T-helper 2 cell treated with Interferon-gamma antibody and Interleukin-4, amounts not matched to agents 5 μg/mL and 100 μg/mL, for 36 hours (primary cell): ENCODE measurements around the gene TFEC.
"Not testable (repeated sequence)": the region's sequence is repeated elsewhere in the genome, so short reads cannot be mapped to it uniquely, and the experiment has no call there.

ENCODE experiments used
- DNase-seq: peaks from one replicate; pipeline ENCODE4 v3.0.0; 2021; ENCODE audit warnings: low spot score
- H3K27ac Mint-ChIP-seq: one replicate; pipeline ENCODE4 v1.8.0; 2021; ENCODE audit warnings: mild to moderate bottlenecking, mixed read lengths
- H3K27me3 Mint-ChIP-seq: one replicate; pipeline ENCODE4 v1.8.0; 2021; ENCODE audit warnings: low read depth, mixed read lengths
- H3K36me3 Mint-ChIP-seq: one replicate; pipeline ENCODE4 v1.8.0; 2021; ENCODE audit warnings: low read depth, mixed read lengths
- H3K4me1 Mint-ChIP-seq: one replicate; pipeline ENCODE4 v1.8.0; 2021; ENCODE audit warnings: low read depth, mixed read lengths
- H3K4me3 Mint-ChIP-seq: one replicate; pipeline ENCODE4 v1.8.0; 2022; ENCODE audit warnings: mild to moderate bottlenecking, moderate library complexity, mixed read lengths
- H3K9me3 Mint-ChIP-seq: one replicate; pipeline ENCODE4 v1.8.0; 2021; ENCODE audit warnings: mixed read lengths

TFEC gene

GRCh38 chr7:116030651-116031276, at the start of gene TFEC:
Gene TFEC (minus strand): TSS chr7:116030763. CDS start chr7:115984441, 46,322 bp downstream.
- Mint-ChIP-seq H3K4me3 (no peak within 1 kb of the TSS), H3K9me3 (no peaks in the 10 kb centered on the region), H3K27me3 (peaks cover 10% of the 10 kb centered on the region), H3K27ac (no peak within 1 kb of the TSS), H3K36me3 (no peaks in the 10 kb centered on the region), H3K4me1 (peaks cover 3% of the 10 kb centered on the region)
- DNase-seq: no peak

- no peak for DNase-seq
- Mint-ChIP-seq H3K4me3 (no peak overlapping the region), H3K36me3 (no peaks in the 10 kb centered on the region), H3K9me3 (no peaks in the 10 kb centered on the region), H3K27ac (no peak overlapping the region), H3K27me3 (no peaks in the 10 kb centered on the region), H3K4me1 (no peaks in the 10 kb centered on the region)
Measured at GRCh38 chr7:116075351-116076145, 45.0 kb upstream of the TFEC start.

GRCh38 chr7:116071629-116072028, 41.1 kb upstream of the TFEC start:
- no peak for DNase-seq
- no peaks in the 10 kb centered on the region for H3K4me1 Mint-ChIP-seq
- H3K4me3 Mint-ChIP-seq: no peak overlapping the region
- no peaks in the 10 kb centered on the region for H3K27me3 Mint-ChIP-seq
- no peaks in the 10 kb centered on the region for H3K9me3 Mint-ChIP-seq
- no peaks in the 10 kb centered on the region for H3K36me3 Mint-ChIP-seq
- H3K27ac Mint-ChIP-seq: no peak overlapping the region

DNA sequence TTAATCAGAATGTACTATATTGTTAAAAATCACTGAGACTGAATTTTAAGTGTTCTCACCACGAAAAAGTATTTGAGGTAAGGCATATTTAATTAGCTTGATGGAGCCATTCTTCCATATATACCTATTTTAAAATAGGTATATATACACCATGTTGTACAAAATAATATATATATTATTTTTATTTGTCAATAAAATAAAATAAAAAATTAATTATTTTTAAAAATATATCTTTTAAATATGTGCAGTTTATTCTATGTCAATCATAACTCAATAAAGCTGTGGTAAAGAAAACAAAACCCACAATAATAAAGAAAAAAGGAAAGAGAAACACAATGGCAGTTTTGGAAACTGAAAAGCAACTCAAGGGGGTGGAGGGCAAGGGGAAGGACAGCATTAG, 33.6 kb upstream of the TFEC start:
- Mint-ChIP-seq H3K9me3 (no peaks in the 10 kb centered on the region), H3K27me3 (no peaks in the 10 kb centered on the region), H3K36me3 (no peaks in the 10 kb centered on the region), H3K27ac (no peak overlapping the region), H3K4me1 (no peaks in the 10 kb centered on the region), H3K4me3 (no peak overlapping the region)
- DNase-seq: no peak

DNA sequence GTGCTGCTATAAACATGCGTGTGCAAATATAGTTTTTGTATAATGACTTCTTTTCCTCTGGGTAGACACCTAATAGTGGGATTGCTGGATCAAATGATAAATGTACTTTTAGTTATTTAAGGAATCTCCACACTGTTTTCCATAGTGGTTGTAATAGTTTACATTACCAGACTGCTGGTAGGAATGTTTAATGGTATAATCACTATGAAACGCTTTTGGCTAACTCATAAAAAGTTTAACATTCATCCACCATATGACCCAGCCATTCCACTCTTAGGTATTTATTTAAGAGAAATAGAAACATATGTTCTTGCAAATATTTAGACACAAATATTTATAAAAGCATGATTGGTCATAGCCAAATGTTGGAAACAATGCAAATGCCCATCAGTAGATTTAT, 32.1 kb upstream of the TFEC start:
- no peak for DNase-seq
- H3K27me3 Mint-ChIP-seq: no peaks in the 10 kb centered on the region
- H3K4me1 Mint-ChIP-seq: no peaks in the 10 kb centered on the region
- no peaks in the 10 kb centered on the region for H3K9me3 Mint-ChIP-seq
- H3K36me3 Mint-ChIP-seq: no peaks in the 10 kb centered on the region
- no peak overlapping the region for H3K4me3 Mint-ChIP-seq
- H3K27ac Mint-ChIP-seq: no peak overlapping the region

- no peaks in the 10 kb centered on the region for H3K36me3 Mint-ChIP-seq
- H3K27me3 Mint-ChIP-seq: no peaks in the 10 kb centered on the region
- no peaks in the 10 kb centered on the region for H3K4me1 Mint-ChIP-seq
- DNase-seq: no peak
- no peaks in the 10 kb centered on the region for H3K9me3 Mint-ChIP-seq
- no peak overlapping the region for H3K27ac Mint-ChIP-seq
- no peak overlapping the region for H3K4me3 Mint-ChIP-seq
Measured at GRCh38 chr7:116052006-116052405, 21.4 kb upstream of the TFEC start.

DNA sequence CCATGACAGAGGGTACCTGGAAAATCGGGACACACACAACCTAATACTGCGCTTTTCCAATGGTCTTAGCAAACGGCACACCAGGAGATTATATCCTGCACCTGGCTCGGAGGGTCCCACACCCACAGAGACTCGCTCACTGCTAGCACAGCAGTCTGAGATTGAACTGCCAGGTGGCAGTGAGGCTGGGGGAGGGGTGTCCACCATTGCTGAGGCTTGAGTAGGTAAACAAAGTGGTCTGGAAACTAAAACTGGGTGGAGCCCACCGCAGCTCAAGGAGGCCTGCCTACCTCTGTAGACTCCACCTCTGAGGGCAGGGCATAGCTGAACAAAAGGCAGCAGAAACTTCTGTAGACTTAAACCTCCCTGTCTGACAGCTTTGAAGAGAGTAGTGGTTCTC, 16.7 kb upstream of the TFEC start:
- not testable (repeated sequence) for H3K27ac Mint-ChIP-seq, H3K27me3 Mint-ChIP-seq

GRCh38 chr7:116045532-116045931, 15.0 kb upstream of the TFEC start:
- H3K4me1 Mint-ChIP-seq: no peaks in the 10 kb centered on the region
- DNase-seq: no peak
- no peak overlapping the region for H3K27ac Mint-ChIP-seq
- no peaks in the 10 kb centered on the region for H3K27me3 Mint-ChIP-seq
- H3K9me3 Mint-ChIP-seq: no peaks in the 10 kb centered on the region
- no peaks in the 10 kb centered on the region for H3K36me3 Mint-ChIP-seq
- no peak overlapping the region for H3K4me3 Mint-ChIP-seq

More for the DNA sequence above, 16.7 kb upstream of the TFEC start:
- not testable (repeated sequence) for H3K4me3 Mint-ChIP-seq, H3K36me3 Mint-ChIP-seq, H3K9me3 Mint-ChIP-seq, DNase-seq, H3K4me1 Mint-ChIP-seq

DNA sequence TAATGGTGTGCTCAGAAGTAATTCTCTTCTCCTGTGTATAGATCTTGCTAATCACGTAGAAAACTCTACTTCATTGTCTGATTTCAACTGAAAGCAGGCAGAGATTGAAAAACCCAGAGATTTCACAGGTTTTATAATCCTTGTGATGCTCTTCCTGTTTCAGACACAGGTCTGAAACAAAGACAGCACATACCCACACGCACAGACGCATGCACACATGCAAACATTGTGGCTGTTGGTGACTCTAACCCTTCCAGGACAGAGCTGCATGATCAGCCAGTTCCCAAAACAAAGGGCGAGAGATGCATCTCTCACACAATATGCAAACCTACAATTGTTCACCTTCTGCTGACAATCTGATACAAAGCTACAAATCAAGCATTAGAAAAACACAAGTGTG, 11.1 kb upstream of the TFEC start:
- Mint-ChIP-seq H3K27me3 (no peaks in the 10 kb centered on the region), H3K27ac (no peak overlapping the region), H3K9me3 (no peaks in the 10 kb centered on the region), H3K36me3 (no peaks in the 10 kb centered on the region), H3K4me3 (no peak overlapping the region), H3K4me1 (no peaks in the 10 kb centered on the region)
- no peak for DNase-seq

- no peaks in the 10 kb centered on the region for H3K9me3 Mint-ChIP-seq
- no peaks in the 10 kb centered on the region for H3K27me3 Mint-ChIP-seq
Measured at GRCh38 chr7:116037401-116037800, 6.8 kb upstream of the TFEC start.

GRCh38 chr7:116034411-116034810, 3.8 kb upstream of the TFEC start:
- Mint-ChIP-seq H3K4me3 (no peak overlapping the region), H3K27me3 (peaks cover 5% of the 10 kb centered on the region), H3K36me3 (no peaks in the 10 kb centered on the region), H3K4me1 (peaks cover 3% of the 10 kb centered on the region), H3K9me3 (no peaks in the 10 kb centered on the region), H3K27ac (no peak overlapping the region)
- DNase-seq: no peak

More at GRCh38 chr7:116037401-116037800, 6.8 kb upstream of the TFEC start:
- no peak overlapping the region for H3K4me3 Mint-ChIP-seq
- no peaks in the 10 kb centered on the region for H3K4me1 Mint-ChIP-seq
- no peaks in the 10 kb centered on the region for H3K36me3 Mint-ChIP-seq
- H3K27ac Mint-ChIP-seq: no peak overlapping the region
- no peak for DNase-seq

DNA sequence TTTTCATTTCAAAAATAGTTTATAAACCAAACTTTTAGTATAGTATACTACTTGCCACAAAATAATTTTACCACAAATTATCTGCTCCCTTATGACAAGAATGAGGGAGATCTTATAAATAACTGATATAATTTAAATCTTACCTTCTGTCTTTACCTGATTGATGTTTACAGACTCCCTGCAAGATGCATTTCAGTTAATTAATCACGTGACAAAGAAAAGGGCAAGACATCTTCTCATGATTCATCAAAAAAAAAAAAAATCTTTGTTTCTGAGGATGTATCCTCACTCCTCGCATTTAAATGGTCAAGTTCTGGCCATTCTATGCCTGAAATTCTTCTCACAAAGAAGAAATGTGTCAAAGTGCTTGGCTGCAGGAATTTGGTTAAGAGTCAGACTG, 2.3 kb upstream of the TFEC start:
- Mint-ChIP-seq H3K9me3 (no peaks in the 10 kb centered on the region), H3K4me3 (no peak overlapping the region), H3K27me3 (peaks cover 8% of the 10 kb centered on the region), H3K4me1 (peaks cover 3% of the 10 kb centered on the region), H3K36me3 (no peaks in the 10 kb centered on the region), H3K27ac (no peak overlapping the region)
- DNase-seq: no peak

- H3K4me3 Mint-ChIP-seq: no peak overlapping the region
- no peak overlapping the region for H3K27ac Mint-ChIP-seq
- H3K4me1 Mint-ChIP-seq: peaks cover 3% of the 10 kb centered on the region
- H3K36me3 Mint-ChIP-seq: no peaks in the 10 kb centered on the region
- DNase-seq: no peak
- no peaks in the 10 kb centered on the region for H3K9me3 Mint-ChIP-seq
- H3K27me3 Mint-ChIP-seq: peaks cover 10% of the 10 kb centered on the region
Measured at GRCh38 chr7:116028787-116029186, 1.8 kb downstream of the TFEC start.

DNA sequence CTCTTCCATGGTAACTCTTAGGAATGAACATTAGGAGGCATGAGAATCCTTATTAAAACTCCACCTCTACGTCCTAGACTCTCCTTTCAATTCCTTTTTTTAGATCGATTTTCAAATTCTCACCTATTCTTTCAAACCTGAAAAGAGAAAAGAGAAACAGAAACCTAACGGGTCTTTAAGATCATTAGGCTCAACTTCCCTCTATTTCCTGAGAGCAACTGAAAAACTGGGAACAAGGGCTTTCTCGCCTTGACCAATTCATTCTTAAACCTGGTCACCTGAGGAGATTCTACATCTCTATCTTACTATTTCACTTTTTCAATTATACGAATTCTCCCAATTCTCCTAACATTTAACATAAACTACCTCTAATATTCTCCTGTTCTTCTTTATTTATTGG, 2.8 kb downstream of the TFEC start:
- DNase-seq: no peak
- Mint-ChIP-seq H3K4me3 (no peak overlapping the region), H3K9me3 (no peaks in the 10 kb centered on the region), H3K27ac (no peak overlapping the region), H3K27me3 (peaks cover 10% of the 10 kb centered on the region), H3K4me1 (peaks cover 3% of the 10 kb centered on the region), H3K36me3 (no peaks in the 10 kb centered on the region)
